Kidney epithelial cell (primary cell): Measurements from ENCODE around the gene MEAK7. TPM values are rescaled to one million over a fixed set of nuclear protein-coding genes. Genes with fewer than 3 reads are reported as not detected.

Experiments
- DNase-seq: peaks from one replicate; pipeline ENCODE4 v3.0.0-alpha.2; 2010; ENCODE audit warnings: low read depth
- H3K27me3 ChIP-seq: 2 replicates; pipeline ENCODE4 v1.6.0; 2011; ENCODE audit warnings: low read length; ENCODE audit not compliant: control insufficient read depth, insufficient read depth
- H3K36me3 ChIP-seq: 2 replicates; pipeline ENCODE4 v1.5.1; 2011; ENCODE audit warnings: low read length; ENCODE audit not compliant: control insufficient read depth, insufficient read depth
- H3K4me3 ChIP-seq: 2 replicates; pipeline ENCODE4 v1.5.1; 2011; ENCODE audit warnings: low read depth, mild to moderate bottlenecking, control low read depth, low read length
- total RNA-seq: library from RNA; depleted of rRNA; stranded (reverse); fragments of >200 nt; gene quantifications from 2 replicates; pipeline ENCODE4 v1.2.3, GENCODE V29; 2015
- TF ChIP-seq, protein P1 (sequence below): IDR thresholded peaks from 2 replicates; pipeline ENCODE4 v1.5.1; 2011; ENCODE audit warnings: mild to moderate bottlenecking, moderate library complexity, low read length, control low read depth, inconsistent platforms; ENCODE audit not compliant: insufficient read depth, poor library complexity, severe bottlenecking

Gene MEAK7
- total RNA-seq, 1 donor from 2014 or later, result 26.9 TPM

- Histone ChIP-seq H3K4me3 (no peak overlapping the region), H3K36me3 (no peaks in the 10 kb centered on the region), H3K27me3 (no peaks in the 10 kb centered on the region)
- no peak for DNase-seq
- TF ChIP-seq, protein P1, sequence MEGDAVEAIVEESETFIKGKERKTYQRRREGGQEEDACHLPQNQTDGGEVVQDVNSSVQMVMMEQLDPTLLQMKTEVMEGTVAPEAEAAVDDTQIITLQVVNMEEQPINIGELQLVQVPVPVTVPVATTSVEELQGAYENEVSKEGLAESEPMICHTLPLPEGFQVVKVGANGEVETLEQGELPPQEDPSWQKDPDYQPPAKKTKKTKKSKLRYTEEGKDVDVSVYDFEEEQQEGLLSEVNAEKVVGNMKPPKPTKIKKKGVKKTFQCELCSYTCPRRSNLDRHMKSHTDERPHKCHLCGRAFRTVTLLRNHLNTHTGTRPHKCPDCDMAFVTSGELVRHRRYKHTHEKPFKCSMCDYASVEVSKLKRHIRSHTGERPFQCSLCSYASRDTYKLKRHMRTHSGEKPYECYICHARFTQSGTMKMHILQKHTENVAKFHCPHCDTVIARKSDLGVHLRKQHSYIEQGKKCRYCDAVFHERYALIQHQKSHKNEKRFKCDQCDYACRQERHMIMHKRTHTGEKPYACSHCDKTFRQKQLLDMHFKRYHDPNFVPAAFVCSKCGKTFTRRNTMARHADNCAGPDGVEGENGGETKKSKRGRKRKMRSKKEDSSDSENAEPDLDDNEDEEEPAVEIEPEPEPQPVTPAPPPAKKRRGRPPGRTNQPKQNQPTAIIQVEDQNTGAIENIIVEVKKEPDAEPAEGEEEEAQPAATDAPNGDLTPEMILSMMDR, result no peak
Measured at GRCh38 chr16:84517366-84517765, 12.9 kb upstream of the MEAK7 start.

- TF ChIP-seq, protein P1, result no peak
- Histone ChIP-seq H3K4me3 (no peak overlapping the region), H3K36me3 (no peaks in the 10 kb centered on the region), H3K27me3 (no peaks in the 10 kb centered on the region)
- no peak for DNase-seq
Measured at GRCh38 chr16:84514874-84515835, 10.7 kb upstream of the MEAK7 start.

GRCh38 chr16:84514295-84514873 is 9.9 kb upstream of the MEAK7 start:
- no peak for DNase-seq
- Histone ChIP-seq H3K27me3 (no peaks in the 10 kb centered on the region), H3K4me3 (no peak overlapping the region), H3K36me3 (no peaks in the 10 kb centered on the region)
- TF ChIP-seq, protein P1, result no peak

GRCh38 chr16:84513666-84514065 is 9.2 kb upstream of the MEAK7 start:
- TF ChIP-seq, protein P1, result no peak
- no peaks in the 10 kb centered on the region for H3K27me3 ChIP-seq
- H3K4me3 ChIP-seq, result no peak overlapping the region
- no peaks in the 10 kb centered on the region for H3K36me3 ChIP-seq
- DNase-seq, result no peak

GRCh38 chr16:84513123-84513522 is 8.7 kb upstream of the MEAK7 start:
- DNase-seq, result no peak

More at GRCh38 chr16:84513123-84513522, 8.7 kb upstream of the MEAK7 start:
- Histone ChIP-seq H3K27me3 (no peaks in the 10 kb centered on the region), H3K36me3 (no peaks in the 10 kb centered on the region), H3K4me3 (no peak overlapping the region)
- TF ChIP-seq, protein P1, result no peak
